ENCODE results near the gene CORO1C.

The CORO1C gene

GRCh38 chr12:108679106-108679681 lies 52.1 kb downstream of the CORO1C start:
- no peak for DNase-seq (ENCODE audit: low read depth)
- H3K36me3 ChIP-seq (ENCODE audit: control insufficient read depth, insufficient read depth, low read length, severe bottlenecking) = peaks cover 49% of the 10 kb centered on the region

GRCh38 chr12:108678104-108678730 lies 53.1 kb downstream of the CORO1C start:
- Histone ChIP-seq H3K4me1 (ENCODE audit: control insufficient read depth, insufficient read depth, low read length) (peaks cover 3% of the 10 kb centered on the region), H3K27me3 (replicated peaks; ENCODE audit: control insufficient read depth, insufficient read depth, low read length) (no peaks in the 10 kb centered on the region), H3K9me3 (ENCODE audit: control insufficient read depth, low read length) (no peaks in the 10 kb centered on the region), H3K9ac (ENCODE audit: low read length) (no peak overlapping the region), H3K36me3 (ENCODE audit: control insufficient read depth, insufficient read depth, low read length, severe bottlenecking) (peaks cover 55% of the 10 kb centered on the region), H3K4me3 (ENCODE audit: low read length) (no peak overlapping the region)
- no peak for DNase-seq (ENCODE audit: low read depth)

More at GRCh38 chr12:108679106-108679681, 52.1 kb downstream of the CORO1C start:
- Histone ChIP-seq H3K9me3 (ENCODE audit: control insufficient read depth, low read length) (no peaks in the 10 kb centered on the region), H3K4me1 (ENCODE audit: control insufficient read depth, insufficient read depth, low read length) (peaks cover 10% of the 10 kb centered on the region), H3K9ac (ENCODE audit: low read length) (no peak overlapping the region), H3K4me3 (ENCODE audit: low read length) (no peak overlapping the region), H3K27me3 (replicated peaks; ENCODE audit: control insufficient read depth, insufficient read depth, low read length) (no peaks in the 10 kb centered on the region)

GRCh38 chr12:108677381-108677780 lies 53.9 kb downstream of the CORO1C start:
- Histone ChIP-seq H3K36me3 (ENCODE audit: control insufficient read depth, insufficient read depth, low read length, severe bottlenecking) (peaks cover 64% of the 10 kb centered on the region), H3K9ac (ENCODE audit: low read length) (no peak overlapping the region), H3K4me3 (ENCODE audit: low read length) (no peak overlapping the region), H3K4me1 (ENCODE audit: control insufficient read depth, insufficient read depth, low read length) (peaks cover 3% of the 10 kb centered on the region), H3K9me3 (ENCODE audit: control insufficient read depth, low read length) (no peaks in the 10 kb centered on the region), H3K27me3 (replicated peaks; ENCODE audit: control insufficient read depth, insufficient read depth, low read length) (no peaks in the 10 kb centered on the region)
- no peak for DNase-seq (ENCODE audit: low read depth)

- H3K4me1 ChIP-seq (ENCODE audit: control insufficient read depth, insufficient read depth, low read length) = peaks cover 3% of the 10 kb centered on the region
- no peak overlapping the region for H3K9ac ChIP-seq (ENCODE audit: low read length)
- H3K9me3 ChIP-seq (ENCODE audit: control insufficient read depth, low read length) = no peaks in the 10 kb centered on the region
- no peaks in the 10 kb centered on the region for H3K27me3 ChIP-seq (replicated peaks; ENCODE audit: control insufficient read depth, insufficient read depth, low read length)
- DNase-seq (ENCODE audit: low read depth) = no peak
- H3K4me3 ChIP-seq (ENCODE audit: low read length) = no peak overlapping the region
- H3K36me3 ChIP-seq (ENCODE audit: control insufficient read depth, insufficient read depth, low read length, severe bottlenecking) = peaks cover 71% of the 10 kb centered on the region
Observed at GRCh38 chr12:108676707-108677106, 54.6 kb downstream of the CORO1C start.

- H3K36me3 ChIP-seq (ENCODE audit: control insufficient read depth, insufficient read depth, low read length, severe bottlenecking) = peaks cover 75% of the 10 kb centered on the region
- no peaks in the 10 kb centered on the region for H3K9me3 ChIP-seq (ENCODE audit: control insufficient read depth, low read length)
Observed at GRCh38 chr12:108675792-108676191, 55.5 kb downstream of the CORO1C start.

GRCh38 chr12:108672054-108672453 lies 59.3 kb downstream of the CORO1C start:
- Histone ChIP-seq H3K36me3 (ENCODE audit: control insufficient read depth, insufficient read depth, low read length, severe bottlenecking) (peaks cover 52% of the 10 kb centered on the region), H3K4me1 (ENCODE audit: control insufficient read depth, insufficient read depth, low read length) (peaks cover 24% of the 10 kb centered on the region), H3K4me3 (ENCODE audit: low read length) (no peak overlapping the region), H3K9me3 (ENCODE audit: control insufficient read depth, low read length) (no peaks in the 10 kb centered on the region), H3K9ac (ENCODE audit: low read length) (no peak overlapping the region), H3K27me3 (replicated peaks; ENCODE audit: control insufficient read depth, insufficient read depth, low read length) (no peaks in the 10 kb centered on the region)
- no peak for DNase-seq (ENCODE audit: low read depth)

More at GRCh38 chr12:108675792-108676191, 55.5 kb downstream of the CORO1C start:
- Histone ChIP-seq H3K4me3 (ENCODE audit: low read length) (no peak overlapping the region), H3K4me1 (ENCODE audit: control insufficient read depth, insufficient read depth, low read length) (peaks cover 3% of the 10 kb centered on the region), H3K27me3 (replicated peaks; ENCODE audit: control insufficient read depth, insufficient read depth, low read length) (no peaks in the 10 kb centered on the region), H3K9ac (ENCODE audit: low read length) (no peak overlapping the region)
- no peak for DNase-seq (ENCODE audit: low read depth)

GRCh38 chr12:108671110-108671509 lies 60.2 kb downstream of the CORO1C start:
- Histone ChIP-seq H3K27me3 (replicated peaks; ENCODE audit: control insufficient read depth, insufficient read depth, low read length) (no peaks in the 10 kb centered on the region), H3K36me3 (ENCODE audit: control insufficient read depth, insufficient read depth, low read length, severe bottlenecking) (peaks cover 44% of the 10 kb centered on the region), H3K9me3 (ENCODE audit: control insufficient read depth, low read length) (no peaks in the 10 kb centered on the region), H3K9ac (ENCODE audit: low read length) (no peak overlapping the region), H3K4me3 (ENCODE audit: low read length) (no peak overlapping the region), H3K4me1 (ENCODE audit: control insufficient read depth, insufficient read depth, low read length) (peaks cover 33% of the 10 kb centered on the region)
- DNase-seq (ENCODE audit: low read depth) = no peak

- Histone ChIP-seq H3K4me3 (ENCODE audit: low read length) (no peak overlapping the region), H3K27me3 (replicated peaks; ENCODE audit: control insufficient read depth, insufficient read depth, low read length) (no peaks in the 10 kb centered on the region)
- no peak for DNase-seq (ENCODE audit: low read depth)
Observed at GRCh38 chr12:108670066-108670631, 61.2 kb downstream of the CORO1C start.

GRCh38 chr12:108668542-108668941 lies 62.8 kb downstream of the CORO1C start:
- peak; percentile 87 for DNase-seq (ENCODE audit: low read depth)
- H3K4me1 ChIP-seq (ENCODE audit: control insufficient read depth, insufficient read depth, low read length) = peaks cover 57% of the 10 kb centered on the region
- no peaks in the 10 kb centered on the region for H3K9me3 ChIP-seq (ENCODE audit: control insufficient read depth, low read length)
- H3K9ac ChIP-seq (ENCODE audit: low read length) = peak overlapping the region; percentile 50
- peaks cover 23% of the 10 kb centered on the region for H3K36me3 ChIP-seq (ENCODE audit: control insufficient read depth, insufficient read depth, low read length, severe bottlenecking)
- H3K27me3 ChIP-seq (replicated peaks; ENCODE audit: control insufficient read depth, insufficient read depth, low read length) = no peaks in the 10 kb centered on the region
- peak overlapping the region; percentile 50 for H3K4me3 ChIP-seq (ENCODE audit: low read length)

More at GRCh38 chr12:108670066-108670631, 61.2 kb downstream of the CORO1C start:
- Histone ChIP-seq H3K4me1 (ENCODE audit: control insufficient read depth, insufficient read depth, low read length) (peaks cover 43% of the 10 kb centered on the region), H3K9ac (ENCODE audit: low read length) (peak overlapping the region; percentile 4), H3K9me3 (ENCODE audit: control insufficient read depth, low read length) (no peaks in the 10 kb centered on the region), H3K36me3 (ENCODE audit: control insufficient read depth, insufficient read depth, low read length, severe bottlenecking) (peaks cover 35% of the 10 kb centered on the region)

GRCh38 chr12:108668063-108668462 lies 63.3 kb downstream of the CORO1C start:
- H3K9ac ChIP-seq (ENCODE audit: low read length) = peak overlapping the region; percentile 50
- no peaks in the 10 kb centered on the region for H3K27me3 ChIP-seq (replicated peaks; ENCODE audit: control insufficient read depth, insufficient read depth, low read length)
- peaks cover 18% of the 10 kb centered on the region for H3K36me3 ChIP-seq (ENCODE audit: control insufficient read depth, insufficient read depth, low read length, severe bottlenecking)
- H3K9me3 ChIP-seq (ENCODE audit: control insufficient read depth, low read length) = no peaks in the 10 kb centered on the region
- peaks cover 62% of the 10 kb centered on the region for H3K4me1 ChIP-seq (ENCODE audit: control insufficient read depth, insufficient read depth, low read length)
- H3K4me3 ChIP-seq (ENCODE audit: low read length) = peak overlapping the region; percentile 50
- DNase-seq (ENCODE audit: low read depth) = no peak

- peaks cover 11% of the 10 kb centered on the region for H3K36me3 ChIP-seq (ENCODE audit: control insufficient read depth, insufficient read depth, low read length, severe bottlenecking)
- H3K9ac ChIP-seq (ENCODE audit: low read length) = peak overlapping the region; percentile 33
- no peak overlapping the region for H3K4me3 ChIP-seq (ENCODE audit: low read length)
- no peaks in the 10 kb centered on the region for H3K9me3 ChIP-seq (ENCODE audit: control insufficient read depth, low read length)
- no peak for DNase-seq (ENCODE audit: low read depth)
- peaks cover 66% of the 10 kb centered on the region for H3K4me1 ChIP-seq (ENCODE audit: control insufficient read depth, insufficient read depth, low read length)
- no peaks in the 10 kb centered on the region for H3K27me3 ChIP-seq (replicated peaks; ENCODE audit: control insufficient read depth, insufficient read depth, low read length)
Observed at GRCh38 chr12:108667349-108667748, 64.0 kb downstream of the CORO1C start.
